Activated T-cell treated with anti-CD3 and anti-CD28 coated beads, Interleukin-2, amount 50 U/mL, for 4 hours (primary cell): ENCODE results near the gene C11orf21. TPM values are rescaled to one million over a fixed set of nuclear protein-coding genes. Genes with fewer than 3 reads are reported as not detected.

Experiments
- ATAC-seq, 2 donors: fragments of 200-7000 bp; cut with Tn5 transposase; one replicate each; pipeline ENCODE4 v1.10.0; 2021
- DNase-seq: peaks from one replicate; pipeline ENCODE4 v3.0.0-alpha.2; 2020
- H3K27me3 Mint-ChIP-seq: one replicate; pipeline ENCODE4 v1.8.0; 2021; ENCODE audit warnings: low read depth, mixed read lengths
- H3K36me3 Mint-ChIP-seq: one replicate; pipeline ENCODE4 v1.8.0; 2022; ENCODE audit warnings: mixed read lengths; ENCODE audit not compliant: insufficient read depth
- H3K4me1 Mint-ChIP-seq: one replicate; pipeline ENCODE4 v1.8.0; 2021; ENCODE audit warnings: low read depth, mixed read lengths
- H3K4me3 Mint-ChIP-seq: one replicate; pipeline ENCODE4 v1.8.0; 2021; ENCODE audit warnings: mild to moderate bottlenecking, moderate library complexity, mixed read lengths
- H3K9me3 Mint-ChIP-seq: one replicate; pipeline ENCODE4 v1.8.0; 2021; ENCODE audit warnings: mixed read lengths
- total RNA-seq, 3 donors: library from RNA; stranded (reverse); gene quantifications; one replicate each; pipeline ENCODE4 v1.2.1, GENCODE V29; 2021

C11orf21 gene
- total RNA-seq, 3 donors from 2014 or later, result 1.3 to 2.9 (median 1.8) TPM

DNA sequence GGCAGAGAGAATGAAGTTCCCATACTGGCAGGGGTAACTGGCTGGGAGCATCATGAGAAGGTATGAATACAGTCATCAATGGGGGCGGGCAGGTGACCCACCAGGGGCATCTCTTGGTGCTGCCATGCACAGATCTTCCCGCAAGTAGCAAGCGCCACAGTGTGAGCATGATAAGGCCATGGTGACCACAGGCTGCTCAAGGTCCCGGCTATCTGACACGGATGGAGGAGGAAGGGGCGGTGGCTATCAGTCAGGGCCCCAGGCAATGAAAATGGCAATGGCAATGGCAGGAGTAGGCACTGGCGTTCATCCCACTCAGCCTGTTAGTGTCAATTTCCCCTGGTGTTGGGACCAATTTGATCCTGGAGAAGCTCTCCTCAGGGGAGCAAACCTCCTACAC is 53.0 kb downstream of the C11orf21 start:
- Mint-ChIP-seq H3K4me3 (no peak overlapping the region), H3K27me3 (peaks cover 9% of the 10 kb centered on the region), H3K36me3 (no peaks in the 10 kb centered on the region), H3K4me1 (no peaks in the 10 kb centered on the region), H3K9me3 (no peaks in the 10 kb centered on the region)
- DNase-seq, result no peak
- no peak for ATAC-seq

DNA sequence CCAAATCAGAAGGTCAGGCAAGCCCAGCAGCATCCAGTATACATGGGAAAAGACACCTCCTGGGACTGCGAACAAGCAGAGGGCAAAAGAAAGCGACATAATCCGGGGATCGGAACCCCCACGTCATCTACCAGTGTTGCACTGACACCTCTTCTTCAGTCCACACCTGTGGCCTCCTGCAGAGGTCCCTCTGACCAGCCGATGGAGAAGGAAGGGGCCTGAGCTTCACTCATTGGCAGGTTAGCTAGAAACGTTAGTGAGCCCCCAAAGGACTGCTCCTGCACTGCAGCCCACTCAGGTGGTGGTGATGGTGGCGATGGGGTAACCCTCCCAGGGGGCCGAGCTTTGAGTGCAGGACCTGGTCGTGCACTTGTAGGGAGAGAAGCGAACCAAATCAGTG is 53.5 kb downstream of the C11orf21 start:
- no peak for DNase-seq
- Mint-ChIP-seq H3K9me3 (no peaks in the 10 kb centered on the region), H3K4me3 (no peak overlapping the region), H3K4me1 (no peaks in the 10 kb centered on the region), H3K27me3 (peaks cover 9% of the 10 kb centered on the region), H3K36me3 (no peaks in the 10 kb centered on the region)
- no peak for ATAC-seq

DNA sequence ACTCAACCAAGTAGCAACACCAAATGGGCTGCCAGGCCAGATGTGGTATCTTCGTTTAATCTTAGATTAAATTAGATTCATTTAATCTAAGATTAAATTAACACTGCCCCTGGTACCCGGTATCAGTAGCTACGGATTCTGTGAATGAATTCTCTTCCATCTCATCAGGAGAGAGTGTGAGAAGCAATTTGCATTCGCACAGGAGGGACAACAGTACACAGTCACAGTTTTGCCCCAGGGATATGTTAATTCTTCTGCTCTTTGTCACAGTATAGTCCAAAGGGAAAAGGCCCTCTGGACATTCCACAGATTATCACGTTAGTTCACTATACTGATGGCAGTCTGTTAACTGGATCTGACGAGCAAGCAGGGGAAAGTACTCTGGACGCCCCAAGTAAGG is 54.2 kb downstream of the C11orf21 start:
- peaks cover 5% of the 10 kb centered on the region for H3K9me3 Mint-ChIP-seq
- DNase-seq, result no peak
- no peaks in the 10 kb centered on the region for H3K4me1 Mint-ChIP-seq
- peaks cover 2% of the 10 kb centered on the region for H3K36me3 Mint-ChIP-seq
- ATAC-seq, result no peak
- H3K27me3 Mint-ChIP-seq, result peaks cover 11% of the 10 kb centered on the region
- H3K4me3 Mint-ChIP-seq, result no peak overlapping the region

Other genes with a start within 250 kb of the C11orf21 start
- gene IGF2, start 162.5 kb downstream of the C11orf21 start, total RNA-seq, result 10 to 100 TPM in 1 of 3 donors, 1 to 10 TPM in 2; 4.6 to 12.5 (median 5.7) TPM
- gene INS, start 140.7 kb downstream of the C11orf21 start, total RNA-seq, result not detected
- not detected for gene TH, start 130.1 kb downstream of the C11orf21 start, total RNA-seq
- gene ASCL2, start 31.3 kb downstream of the C11orf21 start, total RNA-seq, result 1 to 10 TPM; 1.2 to 2.4 (median 1.7) TPM
- 1 to 10 TPM; 2.9 to 4.6 (median 4.3) TPM for gene TSPAN32, start 95 bp upstream of the C11orf21 start, total RNA-seq
- 100 to 1,000 TPM; 205 to 227 (median 209) TPM for gene CD81, start 75.4 kb upstream of the C11orf21 start, total RNA-seq
- 100 to 1,000 TPM; 119 to 127 (median 122) TPM for gene TSSC4, start 98.8 kb upstream of the C11orf21 start, total RNA-seq
- gene TRPM5, start 142.6 kb upstream of the C11orf21 start, total RNA-seq, result not detected
- 1 to 10 TPM; 2.3 to 3.0 (median 2.8) TPM for gene KCNQ1, start 143.1 kb upstream of the C11orf21 start, total RNA-seq